GM19035 (cell line): ENCODE data around the gene HAVCR2.

ENCODE experiments used
- ATAC-seq: cut with Tn5 transposase; IDR thresholded peaks from one replicate; pipeline ENCODE4 v1.9.1; 2021; ENCODE audit not compliant: unreplicated experiment

HAVCR2 gene

GRCh38 chr5:157108976-157109375, at the start of gene HAVCR2:
Gene HAVCR2 (minus strand): TSS chr5:157109044. CDS start chr5:157108983, 61 bp downstream.
- ATAC-seq: peak; percentile 73

- no peak for ATAC-seq
Measured at GRCh38 chr5:157157293-157157891, 48.5 kb upstream of the HAVCR2 start.

GRCh38 chr5:157155297-157155696, 46.5 kb upstream of the HAVCR2 start:
- ATAC-seq: no peak

GRCh38 chr5:157150995-157151394, 42.2 kb upstream of the HAVCR2 start:
- ATAC-seq: no peak

- peak; percentile 71 for ATAC-seq
Measured at GRCh38 chr5:157148734-157149615, 40.1 kb upstream of the HAVCR2 start.

GRCh38 chr5:157143127-157143971, 34.5 kb upstream of the HAVCR2 start:
- ATAC-seq: peak; percentile 42

GRCh38 chr5:157142317-157143126, 33.7 kb upstream of the HAVCR2 start, which contains the start of gene MED7:
Gene MED7 (minus strand): TSS chr5:157142865. CDS start chr5:157139431, 3,434 bp downstream.
- ATAC-seq: peak; percentile 99

GRCh38 chr5:157137691-157138090, 28.8 kb upstream of the HAVCR2 start:
- no peak for ATAC-seq

- no peak for ATAC-seq
Measured at GRCh38 chr5:157132281-157132612, 23.4 kb upstream of the HAVCR2 start.

GRCh38 chr5:157130925-157131324, 22.1 kb upstream of the HAVCR2 start:
- ATAC-seq: peak; percentile 53

- no peak for ATAC-seq
Measured at GRCh38 chr5:157121709-157122108, 12.9 kb upstream of the HAVCR2 start.

- ATAC-seq: no peak
Measured at GRCh38 chr5:157120102-157120501, 11.3 kb upstream of the HAVCR2 start.

GRCh38 chr5:157116483-157116954, 7.7 kb upstream of the HAVCR2 start:
- peak; percentile 80 for ATAC-seq

GRCh38 chr5:157115502-157115901, 6.7 kb upstream of the HAVCR2 start:
- ATAC-seq: no peak

- no peak for ATAC-seq
Measured at GRCh38 chr5:157115012-157115411, 6.2 kb upstream of the HAVCR2 start.

GRCh38 chr5:157113002-157113401, 4.2 kb upstream of the HAVCR2 start:
- ATAC-seq: no peak

- peak; percentile 79 for ATAC-seq
Measured at GRCh38 chr5:157109744-157110143, 900 bp upstream of the HAVCR2 start.

GRCh38 chr5:157107508-157107907, 1.3 kb downstream of the HAVCR2 start:
- ATAC-seq: no peak

- no peak for ATAC-seq
Measured at GRCh38 chr5:157106630-157107461, 2.0 kb downstream of the HAVCR2 start.
